OCI-LY7 (cell line): Measurements from ENCODE around the gene RCN2. TPM values are rescaled to one million over a fixed set of nuclear protein-coding genes. Genes with fewer than 3 reads are reported as not detected.

ENCODE experiments used
- BruUV-seq: library from RNA; stranded (reverse); fragments of 400-500 nt; replicated peaks from 2 replicates; lab custom pipeline; 2021; lab: Mats Ljungman, UMichigan
- CTCF ChIA-PET: fragments of 300-600 bp; sonication (Branson Sonifier 250); formaldehyde crosslinking; loops from one replicate; lab custom pipeline; 2022; ENCODE audit warnings: antibody characterized with exemption; ENCODE audit not compliant: unreplicated experiment; lab: Charles Lee
- POLR2A ChIA-PET: fragments of 300-600 bp; sonication (Branson Sonifier 250); formaldehyde crosslinking; loops from one replicate; lab custom pipeline; 2022; ENCODE audit warnings: antibody characterized with exemption; lab: Charles Lee
- DNase-seq: peaks from one replicate; pipeline ENCODE4 v3.0.0-alpha.2; 2015; ENCODE audit warnings: low spot score
- H2AFZ ChIP-seq: fragments of 200-600 bp; sonication (generic), shearing (Covaris generic); 2 replicates; pipeline ENCODE4 v1.6.1; 2014; ENCODE audit warnings: mild to moderate bottlenecking, antibody characterized with exemption, low read length, moderate library complexity
- H3K27ac ChIP-seq: fragments of 200-600 bp; sonication (generic); 2 replicates; pipeline ENCODE4 v1.5.1; 2014; ENCODE audit warnings: mixed run types, low read depth, mild to moderate bottlenecking, moderate library complexity, low read length, inconsistent platforms; ENCODE audit not compliant: poor library complexity, severe bottlenecking
- H3K36me3 ChIP-seq: fragments of 200-600 bp; sonication (generic); 2 replicates; pipeline ENCODE4 v1.6.1; 2014; ENCODE audit warnings: mild to moderate bottlenecking, antibody characterized with exemption, low read length, moderate library complexity, mixed read lengths; ENCODE audit not compliant: insufficient read depth
- H3K4me1 ChIP-seq: fragments of 200-600 bp; sonication (generic); 2 replicates; pipeline ENCODE4 v1.5.1; 2014; ENCODE audit warnings: mild to moderate bottlenecking, low read length; ENCODE audit not compliant: insufficient read depth, poor library complexity, severe bottlenecking
- H3K4me2 ChIP-seq: fragments of 200-600 bp; sonication (generic); 2 replicates; pipeline ENCODE4 v1.6.1; 2014; ENCODE audit warnings: mild to moderate bottlenecking, low read length
- H3K4me3 ChIP-seq: fragments of 200-600 bp; sonication (generic); 2 replicates; pipeline ENCODE4 v1.5.1; 2014; ENCODE audit warnings: mild to moderate bottlenecking, low read depth, low read length; ENCODE audit not compliant: poor library complexity, severe bottlenecking
- H3K79me2 ChIP-seq: fragments of 200-600 bp; sonication (generic); 2 replicates; pipeline ENCODE4 v1.6.1; 2016; ENCODE audit warnings: low read depth, mild to moderate bottlenecking, low read length, moderate library complexity, mixed read lengths; ENCODE audit not compliant: insufficient read depth
- H3K9me2 ChIP-seq: fragments of 200-600 bp; sonication (generic); 2 replicates; pipeline ENCODE4 v1.6.1; 2016; ENCODE audit warnings: mild to moderate bottlenecking, low read length, mixed read lengths; ENCODE audit not compliant: insufficient read depth
- H3K9me3 ChIP-seq: fragments of 200-600 bp; sonication (generic); 2 replicates; pipeline ENCODE4 v1.6.1; 2014; ENCODE audit warnings: mild to moderate bottlenecking, mixed run types, low read length, mixed read lengths
- H4K20me1 ChIP-seq: fragments of 200-600 bp; sonication (generic); 2 replicates; pipeline ENCODE4 v1.6.1; 2014; ENCODE audit warnings: mild to moderate bottlenecking, antibody characterized with exemption, low read length, moderate library complexity, mixed read lengths; ENCODE audit not compliant: insufficient read depth
- EZH2phosphoT487 ChIP-seq: fragments of 200-600 bp; sonication (generic); IDR thresholded peaks from 2 replicates; pipeline ENCODE4 v1.6.1; 2018; ENCODE audit warnings: low read depth, borderline replicate concordance, mild to moderate bottlenecking, mixed run types, antibody characterized with exemption, low read length, moderate library complexity, mixed read lengths
- intact Hi-C: fragments of 100-400 bp; cut with micrococcal nuclease; formaldehyde crosslinking; loops from one replicate; pipeline ENCODE4 v1.10.0; 2022; ENCODE audit not compliant: unreplicated experiment
- total RNA-seq, 2 experiments: library from RNA; depleted of rRNA in 1 of 2; stranded (reverse); fragments of >200 nt in 1 of 2; shearing (Covaris generic) in 1 of 2; gene quantifications; 2 replicates each; pipeline ENCODE4 v1.2.3, GENCODE V29; 2014 to 2022
- TF ChIP-seq, protein P1 (sequence below): fragments of 200-600 bp; sonication (generic); conservative IDR thresholded peaks from 2 replicates; pipeline ENCODE4 v1.5.1; 2014; ENCODE audit warnings: mild to moderate bottlenecking, antibody characterized with exemption, low read length, moderate library complexity, mixed read lengths

The RCN2 gene
- total RNA-seq, 2 experiments from 2014 or later, result 32.8 to 39.1 TPM

DNA sequence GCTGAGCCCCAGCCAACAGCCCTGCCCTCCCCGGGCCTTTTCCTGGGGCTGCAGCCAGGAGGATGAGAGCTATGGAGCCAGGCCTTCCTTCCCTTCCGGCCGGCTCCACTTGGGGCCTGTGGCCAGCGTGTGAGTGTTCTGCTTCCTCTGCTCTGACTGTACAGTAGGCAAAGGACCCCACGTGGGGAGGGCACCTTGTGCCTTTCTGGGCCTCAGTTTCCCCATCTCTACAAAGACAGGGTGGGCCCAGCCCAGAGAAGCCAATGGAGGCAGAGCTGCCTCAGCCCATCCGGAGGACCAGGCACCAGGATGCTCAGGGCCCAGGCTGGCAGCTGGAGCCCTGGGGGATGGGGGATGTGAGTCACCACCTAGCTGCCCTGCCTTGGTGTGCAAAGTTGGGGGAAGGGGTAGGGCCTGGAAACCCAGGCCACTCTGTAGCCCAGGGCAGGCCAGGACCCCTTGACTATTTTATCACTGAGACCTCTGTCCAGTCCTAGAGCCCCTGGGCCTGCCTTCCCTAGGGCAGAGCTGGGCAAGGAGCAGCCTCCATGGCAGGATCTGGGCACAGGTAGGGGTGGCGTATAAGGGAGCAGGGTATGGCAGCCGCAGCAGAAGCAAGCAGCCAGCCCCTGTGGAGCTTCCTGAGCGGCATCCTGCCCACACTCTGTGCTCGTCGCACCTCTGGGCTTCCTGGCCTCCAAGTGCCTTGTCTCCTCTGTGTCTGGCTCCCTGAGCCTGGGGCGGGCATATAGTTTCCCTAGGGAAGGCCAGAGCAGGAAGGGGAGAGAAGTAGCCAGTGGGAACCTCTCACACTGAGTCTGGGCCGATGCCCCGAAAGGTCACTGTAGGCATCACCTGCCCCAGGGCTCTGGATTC, 65.2 kb downstream of the RCN2 start:
- H3K27ac ChIP-seq, result no peak overlapping the region
- no peak for DNase-seq
- no TSS peak for BruUV-seq
- ChIA-PET CTCF (no interaction called here), POLR2A (interaction anchor here (0.5 to 1.2 kb wide), 4 partner anchors 8 to 85 kb away, joined by 3 to 4 read pairs (median 4); no protein-coding TSS in a partner anchor)
- H3K4me3 ChIP-seq, result no peak overlapping the region
- H3K9me2 ChIP-seq, result no peaks in the 10 kb centered on the region
- H3K4me2 ChIP-seq, result no peak overlapping the region
- H4K20me1 ChIP-seq, result no peaks in the 10 kb centered on the region
- intact Hi-C loops, result no loop called here
- no peaks in the 10 kb centered on the region for H3K79me2 ChIP-seq
- peaks cover 15% of the 10 kb centered on the region for H3K4me1 ChIP-seq
- no peak overlapping the region for H2AFZ ChIP-seq
- H3K9me3 ChIP-seq, result no peaks in the 10 kb centered on the region
- H3K36me3 ChIP-seq, result no peaks in the 10 kb centered on the region
- no peak for TF ChIP-seq EZH2phosphoT487
- TF ChIP-seq, protein P1, sequence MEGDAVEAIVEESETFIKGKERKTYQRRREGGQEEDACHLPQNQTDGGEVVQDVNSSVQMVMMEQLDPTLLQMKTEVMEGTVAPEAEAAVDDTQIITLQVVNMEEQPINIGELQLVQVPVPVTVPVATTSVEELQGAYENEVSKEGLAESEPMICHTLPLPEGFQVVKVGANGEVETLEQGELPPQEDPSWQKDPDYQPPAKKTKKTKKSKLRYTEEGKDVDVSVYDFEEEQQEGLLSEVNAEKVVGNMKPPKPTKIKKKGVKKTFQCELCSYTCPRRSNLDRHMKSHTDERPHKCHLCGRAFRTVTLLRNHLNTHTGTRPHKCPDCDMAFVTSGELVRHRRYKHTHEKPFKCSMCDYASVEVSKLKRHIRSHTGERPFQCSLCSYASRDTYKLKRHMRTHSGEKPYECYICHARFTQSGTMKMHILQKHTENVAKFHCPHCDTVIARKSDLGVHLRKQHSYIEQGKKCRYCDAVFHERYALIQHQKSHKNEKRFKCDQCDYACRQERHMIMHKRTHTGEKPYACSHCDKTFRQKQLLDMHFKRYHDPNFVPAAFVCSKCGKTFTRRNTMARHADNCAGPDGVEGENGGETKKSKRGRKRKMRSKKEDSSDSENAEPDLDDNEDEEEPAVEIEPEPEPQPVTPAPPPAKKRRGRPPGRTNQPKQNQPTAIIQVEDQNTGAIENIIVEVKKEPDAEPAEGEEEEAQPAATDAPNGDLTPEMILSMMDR, result no peak

DNA sequence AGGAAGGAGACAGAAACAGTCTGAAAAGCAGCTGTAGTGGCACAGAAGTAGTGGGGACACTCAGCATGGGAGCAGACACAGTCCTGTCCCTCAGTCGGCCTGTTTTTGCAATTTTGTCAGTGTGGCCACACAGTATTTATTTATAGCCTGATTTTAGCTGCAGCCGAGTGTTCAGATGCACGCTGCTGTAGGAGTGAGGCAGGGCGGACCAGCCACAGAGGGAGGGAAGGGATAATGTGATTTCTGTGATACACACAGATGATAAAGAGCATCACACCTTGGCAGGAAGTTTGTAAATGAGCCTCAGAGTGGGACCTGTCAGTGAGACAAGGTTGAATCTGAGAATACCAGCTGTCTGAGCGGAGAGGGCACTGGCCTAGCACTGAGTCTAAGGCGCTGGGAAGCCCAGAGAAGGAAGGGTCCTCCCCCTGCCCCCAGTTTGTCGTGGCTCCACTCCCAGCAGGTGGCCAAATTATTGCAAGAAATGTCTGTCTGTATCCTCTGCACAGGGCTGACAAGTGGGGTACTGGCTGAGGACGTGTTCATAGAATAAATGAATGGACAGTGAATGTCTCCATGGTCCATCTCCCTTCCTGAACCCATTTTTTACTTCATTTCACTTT, 67.2 kb downstream of the RCN2 start:
- no peaks in the 10 kb centered on the region for H3K9me3 ChIP-seq
- BruUV-seq, result no TSS peak
- no peak overlapping the region for H3K27ac ChIP-seq
- ChIA-PET POLR2A (interaction anchor here (0.6 to 1.1 kb wide), 4 partner anchors 8 to 67 kb away, joined by 3 read pairs; partner anchors contain the start of gene RCN2), CTCF (interaction anchor here (1.0 kb wide), 1 partner anchor 20 kb away, joined by 4 read pairs; no protein-coding TSS in a partner anchor)
- no peaks in the 10 kb centered on the region for H4K20me1 ChIP-seq
- TF ChIP-seq EZH2phosphoT487, result no peak
- DNase-seq, result no peak
- intact Hi-C loops, result no loop called here
- no peak overlapping the region for H3K4me2 ChIP-seq
- no peaks in the 10 kb centered on the region for H3K79me2 ChIP-seq
- H3K4me3 ChIP-seq, result no peak overlapping the region
- no peak overlapping the region for H2AFZ ChIP-seq
- no peaks in the 10 kb centered on the region for H3K36me3 ChIP-seq
- H3K4me1 ChIP-seq, result peaks cover 35% of the 10 kb centered on the region
- H3K9me2 ChIP-seq, result no peaks in the 10 kb centered on the region

DNA sequence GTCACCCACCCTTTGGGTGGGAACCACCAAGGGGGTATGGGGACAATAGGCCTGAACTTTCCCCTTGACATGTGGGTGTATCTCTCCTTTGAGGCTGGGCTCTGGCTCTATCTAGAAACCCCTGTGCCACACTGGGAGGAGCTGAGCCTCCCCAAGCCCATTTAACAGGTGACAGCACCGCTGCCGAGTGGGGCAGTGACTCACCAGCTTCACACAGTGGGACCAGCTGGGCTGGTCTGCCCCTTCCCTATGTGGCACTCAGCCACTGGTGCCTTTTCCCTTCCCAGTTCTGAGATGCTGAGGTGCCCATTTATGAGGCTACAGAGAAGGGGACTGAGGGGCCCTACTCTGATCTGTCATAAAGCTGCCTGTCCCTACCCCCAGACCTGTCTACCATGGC, 68.4 kb downstream of the RCN2 start:
- Histone ChIP-seq H3K36me3 (no peaks in the 10 kb centered on the region), H3K4me1 (peaks cover 36% of the 10 kb centered on the region), H2AFZ (no peak overlapping the region), H3K79me2 (no peaks in the 10 kb centered on the region), H4K20me1 (no peaks in the 10 kb centered on the region), H3K9me3 (no peaks in the 10 kb centered on the region), H3K27ac (no peak overlapping the region), H3K9me2 (no peaks in the 10 kb centered on the region), H3K4me3 (no peak overlapping the region), H3K4me2 (no peak overlapping the region)
- ChIA-PET CTCF (no interaction called here), POLR2A (no interaction called here)
- intact Hi-C loops, result loop anchor here (10.0 kb wide), 1 partner anchor 95 kb away; the partner anchor contains the start of gene SCAPER
- DNase-seq, result no peak
- TF ChIP-seq, protein P1, result no peak
- TF ChIP-seq EZH2phosphoT487, result no peak
- BruUV-seq, result no TSS peak
